EH (cell line): Measurements from ENCODE around the gene RPTOR.
A peak's percentile ranks its signal among the peaks of the same experiment; 100 is the strongest.
"Not testable (repeated sequence)": the region's sequence is repeated elsewhere in the genome, so short reads cannot be mapped to it uniquely, and the experiment has no call there.

Experiments used
- DNase-seq: peaks from one replicate; pipeline ENCODE4 v3.0.0-alpha.2; 2015; ENCODE audit warnings: low read depth

RPTOR gene

GRCh38 chr17:80785477-80786178, 241.0 kb downstream of the RPTOR start:
- no peak for DNase-seq

- no peak for DNase-seq
Measured at GRCh38 chr17:80786470-80786869, 241.8 kb downstream of the RPTOR start.

- no peak for DNase-seq
Measured at GRCh38 chr17:80786887-80787286, 242.2 kb downstream of the RPTOR start.

GRCh38 chr17:80787881-80788280, 243.2 kb downstream of the RPTOR start:
- DNase-seq = no peak

- peak; percentile 92 for DNase-seq
Measured at GRCh38 chr17:80789356-80789902, 244.8 kb downstream of the RPTOR start.

- peak; percentile 17 for DNase-seq
Measured at GRCh38 chr17:80790021-80790765, 245.6 kb downstream of the RPTOR start.

- DNase-seq = no peak
Measured at GRCh38 chr17:80790981-80791742, 246.5 kb downstream of the RPTOR start.

- DNase-seq = peak; percentile 99
Measured at GRCh38 chr17:80791758-80792284, 247.2 kb downstream of the RPTOR start.

GRCh38 chr17:80792373-80792781, 247.7 kb downstream of the RPTOR start:
- no peak for DNase-seq

GRCh38 chr17:80793421-80793820, 248.8 kb downstream of the RPTOR start:
- DNase-seq = no peak

- DNase-seq = peak; percentile 45
Measured at GRCh38 chr17:80793851-80794267, 249.2 kb downstream of the RPTOR start.

GRCh38 chr17:80794281-80795089, 249.8 kb downstream of the RPTOR start:
- no peak for DNase-seq

- DNase-seq = no peak
Measured at GRCh38 chr17:80795090-80795580, 250.5 kb downstream of the RPTOR start.

- no peak for DNase-seq
Measured at GRCh38 chr17:80795754-80796153, 251.1 kb downstream of the RPTOR start.

- no peak for DNase-seq
Measured at GRCh38 chr17:80796430-80796861, 251.8 kb downstream of the RPTOR start.

- not testable (repeated sequence) for DNase-seq
Measured at GRCh38 chr17:80797222-80797621, 252.6 kb downstream of the RPTOR start.

- DNase-seq = no peak
Measured at GRCh38 chr17:80797741-80798594, 253.3 kb downstream of the RPTOR start.

- no peak for DNase-seq
Measured at GRCh38 chr17:80798595-80799537, 254.2 kb downstream of the RPTOR start.
